Uterus (tissue), 2 donors: ENCODE results near the gene EEF2K.

Experiments used
- POLR2A ChIP-seq, 2 donors: fragments of 450-650 bp; IDR thresholded peaks; one replicate each; pipeline ENCODE4 v1.6.1; 2016; ENCODE audit warnings: antibody characterized with exemption in 2 of 2, mild to moderate bottlenecking in 1 of 2, moderate library complexity in 1 of 2
- TF ChIP-seq, protein P1 (sequence below), 4 experiments: fragments of 200-600 bp in 2 of 4; fragments of 450-650 bp in 2 of 4; sonication (generic) in 2 of 4; IDR thresholded peaks; one replicate each; pipeline ENCODE4 v1.5.1; 2016 to 2019; ENCODE audit warnings: antibody characterized with exemption in 4 of 4, mild to moderate bottlenecking in 2 of 4, moderate library complexity in 1 of 4

DNA sequence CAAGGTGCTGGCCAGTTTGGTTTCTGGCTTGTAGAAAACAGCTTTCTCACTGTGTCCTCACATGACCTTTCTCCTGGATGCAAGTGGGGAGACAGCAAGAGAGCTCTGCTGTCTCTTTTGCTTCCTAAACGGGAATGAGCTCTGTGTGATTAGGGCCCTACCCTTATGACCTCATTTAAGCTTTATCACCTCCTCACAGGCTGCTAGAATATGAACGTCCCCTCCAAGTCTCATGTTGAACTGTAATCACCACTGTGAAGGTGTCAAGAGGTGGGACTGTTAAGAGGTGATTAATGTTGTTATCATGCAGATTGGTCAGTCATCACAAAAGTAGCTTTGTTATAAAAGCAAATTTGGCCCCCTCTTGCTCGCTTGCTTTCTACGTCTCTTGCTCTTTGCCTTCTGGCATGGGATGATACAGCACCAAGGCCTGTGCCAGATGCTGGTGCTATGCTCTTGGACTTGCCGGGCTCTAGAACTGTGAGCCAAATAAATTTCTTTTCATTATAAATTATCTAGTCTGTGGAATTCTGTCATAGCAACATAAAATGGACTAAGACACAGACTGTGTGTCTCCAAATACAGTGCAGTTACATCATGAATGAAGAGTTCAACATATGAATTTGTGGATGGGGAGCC lies 76.3 kb downstream of the EEF2K start:
- TF ChIP-seq POLR2A (IDR thresholded peaks at IDR 0.05): no peak
- TF ChIP-seq, protein P1, sequence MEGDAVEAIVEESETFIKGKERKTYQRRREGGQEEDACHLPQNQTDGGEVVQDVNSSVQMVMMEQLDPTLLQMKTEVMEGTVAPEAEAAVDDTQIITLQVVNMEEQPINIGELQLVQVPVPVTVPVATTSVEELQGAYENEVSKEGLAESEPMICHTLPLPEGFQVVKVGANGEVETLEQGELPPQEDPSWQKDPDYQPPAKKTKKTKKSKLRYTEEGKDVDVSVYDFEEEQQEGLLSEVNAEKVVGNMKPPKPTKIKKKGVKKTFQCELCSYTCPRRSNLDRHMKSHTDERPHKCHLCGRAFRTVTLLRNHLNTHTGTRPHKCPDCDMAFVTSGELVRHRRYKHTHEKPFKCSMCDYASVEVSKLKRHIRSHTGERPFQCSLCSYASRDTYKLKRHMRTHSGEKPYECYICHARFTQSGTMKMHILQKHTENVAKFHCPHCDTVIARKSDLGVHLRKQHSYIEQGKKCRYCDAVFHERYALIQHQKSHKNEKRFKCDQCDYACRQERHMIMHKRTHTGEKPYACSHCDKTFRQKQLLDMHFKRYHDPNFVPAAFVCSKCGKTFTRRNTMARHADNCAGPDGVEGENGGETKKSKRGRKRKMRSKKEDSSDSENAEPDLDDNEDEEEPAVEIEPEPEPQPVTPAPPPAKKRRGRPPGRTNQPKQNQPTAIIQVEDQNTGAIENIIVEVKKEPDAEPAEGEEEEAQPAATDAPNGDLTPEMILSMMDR (IDR thresholded peaks at IDR 0.05): no peak
